Mesodermal cell (in vitro differentiated cells): ENCODE measurements around the gene DDOST.

Source experiments
- H3K27ac ChIP-seq: 2 replicates; pipeline ENCODE4 v1.7.0; 2013; ENCODE audit warnings: mild to moderate bottlenecking, low read depth, low read length, moderate library complexity; ENCODE audit not compliant: severe bottlenecking
- H3K36me3 ChIP-seq: 2 replicates; pipeline ENCODE4 v1.7.1; 2013; ENCODE audit warnings: mild to moderate bottlenecking, low read length, moderate library complexity; ENCODE audit not compliant: control insufficient read depth, insufficient read depth
- H3K4me1 ChIP-seq: one replicate; pipeline ENCODE4 v1.7.1; 2013; ENCODE audit warnings: mild to moderate bottlenecking, low read length; ENCODE audit not compliant: insufficient read depth, control insufficient read depth, poor library complexity, severe bottlenecking
- H3K4me3 ChIP-seq: 2 replicates; pipeline ENCODE4 v1.7.0; 2013; ENCODE audit warnings: low read length, control low read depth, mild to moderate bottlenecking; ENCODE audit not compliant: insufficient read depth, poor library complexity, severe bottlenecking; ENCODE audit errors: extremely low read depth
- H3K9me3 ChIP-seq: 2 replicates; pipeline ENCODE4 v1.7.1; 2013; ENCODE audit warnings: mild to moderate bottlenecking, low read length, moderate library complexity; ENCODE audit not compliant: control insufficient read depth
- WGBS, 2 experiments: methylation state at CpG; one replicate each; pipeline ENCODE4 v1.1.5; 2013; ENCODE audit warnings: missing lambda C conversion rate in 2 of 2; ENCODE audit not compliant: insufficient coverage in 2 of 2; 5-methylcytosine and 5-hydroxymethylcytosine counted together

DDOST gene

DNA sequence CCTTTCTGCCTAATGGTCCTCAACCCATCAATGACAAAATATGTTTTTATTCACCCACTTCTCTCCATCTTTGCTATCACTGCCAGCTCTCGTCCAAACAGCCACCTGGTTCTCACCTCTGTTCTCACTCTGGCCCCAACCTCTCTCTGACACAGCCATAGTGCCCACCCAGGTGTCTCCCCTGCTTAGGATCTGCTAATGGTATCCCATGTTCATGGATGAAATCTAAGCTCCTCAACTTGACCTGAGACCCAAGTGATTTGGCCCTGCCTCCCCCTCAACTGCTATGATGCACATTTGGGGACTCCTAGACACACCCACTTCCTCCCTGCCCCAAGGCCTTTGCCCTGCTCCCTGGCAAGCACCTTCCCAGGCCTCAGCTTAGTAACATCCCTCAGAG is 30.7 kb upstream of the DDOST start:
- no peaks in the 10 kb centered on the region for H3K9me3 ChIP-seq
- H3K4me3 ChIP-seq = no peak overlapping the region
- no peak overlapping the region for H3K27ac ChIP-seq
- no peaks in the 10 kb centered on the region for H3K4me1 ChIP-seq
- H3K36me3 ChIP-seq = no peaks in the 10 kb centered on the region
- 89 to 90% methylated on average over 1 of the region's 1 CpG for WGBS, 2 experiments

DNA sequence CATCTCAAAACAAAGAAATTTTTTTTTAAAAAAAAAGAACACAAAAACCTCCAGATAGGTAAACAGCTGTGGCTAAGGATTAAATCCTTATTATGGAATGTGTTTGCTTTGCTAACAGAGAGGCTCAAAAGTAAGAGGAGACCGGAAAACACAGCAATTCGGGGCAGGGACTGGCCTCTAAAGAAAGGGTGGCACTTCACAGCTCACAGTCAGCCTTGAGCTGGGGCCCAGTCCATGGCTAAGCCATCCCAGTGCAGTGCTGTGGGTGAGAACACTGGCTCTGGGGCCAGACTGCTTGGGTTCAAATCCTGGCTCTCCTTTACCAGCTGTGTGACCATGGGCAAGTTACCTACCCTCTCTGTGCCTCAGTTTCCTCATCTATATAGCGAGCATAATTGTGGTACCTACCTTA is 28.5 kb upstream of the DDOST start:
- WGBS, 2 experiments = 95 to 97% methylated on average over 3 of the region's 3 CpGs

DNA sequence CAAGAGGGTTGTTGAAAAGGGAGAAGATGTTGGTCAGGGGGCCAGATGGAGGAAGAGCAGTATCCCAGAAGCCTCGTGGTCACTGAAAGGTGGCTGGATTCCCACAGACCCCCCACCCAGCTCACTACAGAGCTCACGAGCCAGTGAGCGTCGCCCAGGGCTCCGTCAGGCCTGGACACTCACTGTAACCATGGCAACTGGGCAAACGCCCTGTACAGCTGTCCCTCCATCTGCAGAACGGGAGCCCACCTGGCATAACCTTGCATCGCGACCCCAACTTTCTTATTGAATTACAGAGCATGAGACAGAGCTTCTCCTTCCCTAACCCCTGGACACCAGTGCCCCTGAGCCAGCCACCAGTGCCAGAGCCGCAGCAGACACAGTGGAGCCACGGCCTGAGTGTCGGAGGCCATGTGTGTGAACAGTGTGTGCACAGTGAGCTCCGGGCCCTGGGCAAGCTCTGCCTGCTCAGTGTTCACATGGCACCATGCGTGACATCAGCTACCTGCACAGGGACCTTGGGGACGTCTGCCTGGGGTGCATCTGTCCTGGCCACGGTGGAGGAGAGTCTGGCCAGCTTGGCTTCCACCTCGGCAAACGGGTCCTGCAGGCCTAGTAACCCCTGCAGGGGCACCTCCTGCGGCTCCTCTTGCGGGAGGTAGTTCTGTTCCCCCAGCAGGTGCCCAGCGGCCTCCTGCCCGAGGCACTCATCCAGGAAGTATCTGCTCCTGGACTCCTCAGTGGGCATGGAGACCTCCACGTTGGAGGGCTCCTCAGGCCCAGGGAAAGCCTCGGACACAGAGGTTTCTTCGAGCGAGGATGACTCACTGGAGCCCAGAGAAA is 25.9 kb upstream of the DDOST start:
- H3K9me3 ChIP-seq = no peaks in the 10 kb centered on the region
- WGBS, 2 experiments = 91 to 94% methylated on average over 22 to 23 of the region's 26 CpGs
- no peaks in the 10 kb centered on the region for H3K36me3 ChIP-seq
- H3K4me1 ChIP-seq = no peaks in the 10 kb centered on the region
- H3K27ac ChIP-seq = no peak overlapping the region
- no peak overlapping the region for H3K4me3 ChIP-seq

More for the DNA sequence above, 28.5 kb upstream of the DDOST start:
- no peaks in the 10 kb centered on the region for H3K9me3 ChIP-seq
- no peak overlapping the region for H3K4me3 ChIP-seq
- H3K27ac ChIP-seq = no peak overlapping the region
- H3K36me3 ChIP-seq = no peaks in the 10 kb centered on the region
- no peaks in the 10 kb centered on the region for H3K4me1 ChIP-seq

DNA sequence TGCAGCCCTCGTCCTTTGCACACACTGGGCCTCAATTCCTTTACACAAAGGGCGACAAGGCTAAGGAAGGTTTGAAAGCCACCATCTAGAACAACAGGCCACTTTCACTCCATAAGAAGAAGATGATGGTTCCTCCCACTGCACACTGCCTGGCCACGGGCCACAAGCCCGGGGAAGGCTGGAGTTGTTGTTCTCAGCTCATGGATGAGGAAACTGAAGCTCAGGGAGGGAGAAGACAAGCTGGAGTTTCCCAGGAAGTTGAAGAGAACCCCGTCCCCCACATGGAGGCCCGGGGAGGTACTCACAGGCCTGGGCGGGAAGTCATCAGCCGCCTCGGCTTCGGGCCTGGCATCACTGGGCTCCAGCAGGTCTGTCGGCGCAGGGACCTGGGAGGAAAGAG is 24.6 kb upstream of the DDOST start:
- no peaks in the 10 kb centered on the region for H3K36me3 ChIP-seq
- H3K4me3 ChIP-seq = no peak overlapping the region
- H3K27ac ChIP-seq = no peak overlapping the region
- no peaks in the 10 kb centered on the region for H3K4me1 ChIP-seq
- 96 to 100% methylated on average over 3 to 4 of the region's 12 CpGs for WGBS, 2 experiments
- H3K9me3 ChIP-seq = no peaks in the 10 kb centered on the region

DNA sequence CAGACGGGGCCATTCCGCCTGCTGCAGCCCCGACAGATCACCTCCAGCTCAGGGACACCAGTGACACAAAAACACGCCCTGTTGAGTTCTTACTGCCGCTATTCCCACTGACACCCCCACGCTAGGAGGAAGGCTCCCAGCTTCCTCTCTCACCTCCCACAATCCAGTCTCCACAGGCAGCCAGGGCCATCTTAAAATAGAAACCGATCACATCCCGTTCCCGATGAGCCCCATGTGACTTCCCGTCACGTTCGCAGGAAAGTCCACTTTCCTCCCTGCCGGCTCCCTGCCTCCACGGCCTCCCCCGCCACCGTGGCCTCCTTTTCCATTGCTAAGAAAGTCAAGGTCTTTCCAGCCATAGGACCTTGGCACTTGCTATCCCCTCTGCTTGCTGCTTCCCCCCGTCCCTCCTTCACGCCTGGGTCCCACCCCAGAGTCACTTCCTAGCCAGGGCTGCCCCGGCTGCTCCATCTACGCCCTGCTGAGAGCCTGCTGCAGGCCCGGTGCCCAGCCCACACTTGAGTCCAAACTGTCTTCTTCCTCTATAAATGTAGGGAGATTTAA is 24.0 kb upstream of the DDOST start:
- Histone ChIP-seq H3K4me3 (no peak overlapping the region), H3K27ac (no peak overlapping the region), H3K36me3 (no peaks in the 10 kb centered on the region), H3K4me1 (no peaks in the 10 kb centered on the region), H3K9me3 (no peaks in the 10 kb centered on the region)
- 84 to 93% methylated on average over 17 to 19 of the region's 21 CpGs for WGBS, 2 experiments

DNA sequence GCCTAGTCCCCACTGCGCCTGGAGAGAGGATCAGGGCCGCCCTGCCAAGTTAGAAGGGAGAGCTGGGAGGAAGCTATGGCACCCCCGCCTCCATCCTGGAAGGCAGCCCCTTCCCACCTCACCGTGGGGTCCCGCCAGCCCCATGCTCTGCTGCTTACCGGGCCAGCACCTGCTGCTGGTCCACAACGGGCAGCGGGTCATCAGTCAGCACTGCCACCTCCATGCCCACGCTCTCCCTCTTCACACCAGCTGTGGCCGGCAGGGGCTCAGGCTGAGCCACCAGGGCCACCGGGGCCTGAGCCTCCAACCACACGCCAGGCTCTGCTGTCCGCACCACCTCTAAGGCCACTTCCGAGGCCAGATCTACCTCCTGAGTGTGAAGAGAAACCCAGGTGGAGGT is 23.5 kb upstream of the DDOST start:
- Histone ChIP-seq H3K9me3 (no peaks in the 10 kb centered on the region), H3K4me3 (no peak overlapping the region), H3K36me3 (no peaks in the 10 kb centered on the region), H3K27ac (no peak overlapping the region), H3K4me1 (no peaks in the 10 kb centered on the region)
- WGBS, 2 experiments = 88 to 95% methylated on average over 6 to 10 of the region's 14 CpGs

DNA sequence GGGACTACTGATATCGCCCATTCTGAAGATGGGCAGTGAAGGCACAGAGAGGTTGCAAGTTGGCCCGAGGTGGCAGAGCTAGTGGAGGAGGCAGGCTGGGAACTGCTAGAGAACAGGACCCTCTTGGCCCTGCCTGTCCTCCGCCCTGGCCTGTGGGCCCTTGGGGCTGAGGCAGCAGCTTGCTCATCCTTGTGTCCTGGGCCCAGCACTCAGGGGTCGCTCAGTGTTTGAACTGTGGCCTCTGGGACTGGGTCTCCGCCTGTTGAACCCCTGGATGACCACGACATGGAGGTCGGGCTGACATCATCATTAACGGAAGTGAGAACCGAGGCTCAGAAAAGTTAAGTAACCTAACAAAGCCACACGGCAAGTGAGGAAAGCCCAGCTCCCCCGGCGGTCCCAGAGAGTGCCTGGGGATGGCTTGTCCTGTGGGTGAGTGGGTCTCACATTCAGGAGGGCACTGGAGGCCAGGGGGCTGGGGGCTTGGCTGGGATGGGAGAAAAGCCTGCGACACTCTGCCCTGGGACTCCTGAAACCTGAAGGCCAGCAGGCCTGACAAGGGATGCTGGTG is 23.0 kb upstream of the DDOST start:
- Histone ChIP-seq H3K27ac (no peak overlapping the region), H3K4me3 (no peak overlapping the region), H3K9me3 (no peaks in the 10 kb centered on the region), H3K4me1 (no peaks in the 10 kb centered on the region), H3K36me3 (no peaks in the 10 kb centered on the region)
- 90 to 91% methylated on average over 13 of the region's 13 CpGs for WGBS, 2 experiments

DNA sequence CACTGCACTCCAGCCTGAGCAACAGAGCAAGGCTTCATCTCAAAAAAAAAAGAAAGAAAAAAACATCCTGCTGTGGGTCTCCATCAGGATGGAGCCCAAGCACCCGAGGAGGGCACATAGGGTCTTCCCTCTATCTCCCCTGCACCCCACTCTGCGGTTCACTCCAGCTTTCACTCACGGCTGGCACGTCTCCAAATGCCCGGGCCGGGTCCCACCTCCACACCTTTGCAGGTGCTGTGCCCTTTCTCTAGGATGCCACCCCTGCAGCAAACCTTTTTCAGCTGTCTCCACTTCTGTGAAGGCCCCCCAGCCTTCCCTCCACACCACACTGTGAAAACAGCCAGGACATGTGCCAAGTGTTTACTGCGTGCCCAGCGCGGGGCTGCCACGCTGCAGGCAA is 22.4 kb upstream of the DDOST start:
- WGBS, 2 experiments = 91 to 98% methylated on average over 7 to 10 of the region's 10 CpGs

DNA sequence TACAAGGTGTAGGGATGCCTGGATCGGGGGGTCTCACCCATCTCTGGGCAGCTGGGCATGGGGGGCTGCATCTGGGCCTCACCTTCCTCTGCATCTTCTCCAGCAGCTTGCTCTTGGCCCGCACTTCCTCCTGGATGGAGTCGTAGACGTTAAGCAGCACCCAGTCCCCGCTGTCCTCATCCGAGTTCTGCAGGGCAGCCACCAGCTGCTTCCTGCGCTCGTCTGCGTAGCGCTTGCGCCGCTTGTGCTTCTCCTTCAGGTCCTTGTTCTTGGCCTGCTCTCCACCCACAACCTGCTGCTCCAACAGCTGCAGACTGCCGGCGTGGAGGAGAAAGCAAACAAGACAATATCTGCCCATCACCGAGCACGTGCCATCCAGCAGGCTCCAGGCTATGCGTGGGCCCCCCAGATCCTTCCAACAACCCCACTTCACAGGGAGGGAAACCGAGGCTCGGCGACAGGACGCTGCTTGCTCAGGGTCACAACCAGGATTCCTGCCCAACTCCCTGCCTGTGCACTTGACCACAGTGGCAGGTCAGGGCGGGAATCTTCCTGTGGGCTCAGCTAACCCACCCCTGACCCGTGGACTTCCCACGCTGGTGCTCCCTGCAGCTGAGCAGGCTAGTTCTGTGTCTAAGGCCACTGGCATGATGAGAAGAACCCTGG is 21.5 kb upstream of the DDOST start:
- no peak overlapping the region for H3K27ac ChIP-seq
- H3K9me3 ChIP-seq = no peaks in the 10 kb centered on the region
- WGBS, 2 experiments = 92 to 94% methylated on average over 15 to 22 of the region's 24 CpGs
- no peak overlapping the region for H3K4me3 ChIP-seq
- H3K36me3 ChIP-seq = no peaks in the 10 kb centered on the region
- H3K4me1 ChIP-seq = no peaks in the 10 kb centered on the region

More for the DNA sequence above, 22.4 kb upstream of the DDOST start:
- Histone ChIP-seq H3K4me3 (no peak overlapping the region), H3K27ac (no peak overlapping the region), H3K9me3 (no peaks in the 10 kb centered on the region), H3K36me3 (no peaks in the 10 kb centered on the region), H3K4me1 (no peaks in the 10 kb centered on the region)

DNA sequence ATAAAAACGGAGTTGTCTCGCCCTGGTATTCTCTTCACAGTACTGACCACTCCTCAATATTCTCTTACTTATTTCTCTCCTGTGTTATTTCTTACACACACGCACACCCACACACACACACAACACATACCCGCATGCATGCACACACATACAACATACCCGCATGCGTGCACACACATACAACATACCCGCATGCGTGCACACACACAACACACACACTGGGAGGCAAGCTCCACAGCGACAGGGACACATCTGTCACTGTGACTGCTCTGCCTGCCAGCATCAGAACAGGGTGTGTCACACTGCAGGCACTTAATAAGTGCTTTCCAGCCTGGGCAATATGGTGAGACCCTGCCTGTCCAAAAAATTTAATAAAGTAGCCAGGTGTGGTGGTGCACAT is 20.8 kb upstream of the DDOST start:
- Histone ChIP-seq H3K9me3 (no peaks in the 10 kb centered on the region), H3K4me3 (no peak overlapping the region), H3K27ac (no peak overlapping the region), H3K36me3 (no peaks in the 10 kb centered on the region), H3K4me1 (no peaks in the 10 kb centered on the region)
- 85 to 89% methylated on average over 2 to 9 of the region's 9 CpGs for WGBS, 2 experiments
